Suprapubic skin (tissue), 4 donors: ENCODE measurements around the gene WWC2. TPM values are rescaled to one million over a fixed set of nuclear protein-coding genes. Genes with fewer than 3 reads are reported as not detected.

Experiments
- DNase-seq, 2 donors: peaks; one replicate each; pipeline ENCODE4 v3.0.0-alpha.2; 2019; ENCODE audit warnings: low spot score in 2 of 2
- H3K27ac ChIP-seq: fragments of 200-600 bp; sonication (generic); one replicate; pipeline ENCODE4 v1.5.1; 2019
- H3K27me3 ChIP-seq: fragments of 200-600 bp; sonication (generic); one replicate; pipeline ENCODE4 v1.5.1; 2019
- H3K36me3 ChIP-seq: fragments of 200-600 bp; sonication (generic); one replicate; pipeline ENCODE4 v1.5.1; 2019
- H3K4me1 ChIP-seq: fragments of 200-600 bp; sonication (generic); one replicate; pipeline ENCODE4 v1.5.1; 2019
- H3K4me3 ChIP-seq: fragments of 200-600 bp; sonication (generic); one replicate; pipeline ENCODE4 v1.5.1; 2019; ENCODE audit warnings: mild to moderate bottlenecking
- H3K9me3 ChIP-seq: fragments of 200-600 bp; sonication (generic); one replicate; pipeline ENCODE4 v1.5.1; 2019
- CTCF ChIP-seq, 2 donors: fragments of 200-600 bp in 1 of 2; fragments of 450-650 bp in 1 of 2; sonication (generic) in 1 of 2; IDR thresholded peaks; one replicate each; pipeline ENCODE4 v1.5.1; 2016 to 2019; ENCODE audit warnings: antibody characterized with exemption in 2 of 2, mild to moderate bottlenecking in 1 of 2, moderate library complexity in 1 of 2
- EP300 ChIP-seq: sonication (generic); formaldehyde crosslinking; IDR thresholded peaks from one replicate; pipeline ENCODE4 v1.6.1; 2017; ENCODE audit warnings: antibody characterized with exemption
- POLR2A ChIP-seq, 2 donors: fragments of 450-650 bp; IDR thresholded peaks; one replicate each; pipeline ENCODE4 v1.6.1; 2017; ENCODE audit warnings: antibody characterized with exemption in 2 of 2, mild to moderate bottlenecking in 2 of 2, moderate library complexity in 2 of 2
- POLR2AphosphoS5 ChIP-seq, 3 donors: sonication (generic); formaldehyde crosslinking; IDR thresholded peaks; one replicate each; pipeline ENCODE4 v1.6.1; 2017; ENCODE audit warnings: antibody characterized with exemption in 3 of 3
- WGBS: methylation state at CpG from one replicate; pipeline ENCODE4 v1.1.5; 2018; 5-methylcytosine and 5-hydroxymethylcytosine counted together
- total RNA-seq, 4 donors: library from RNA; depleted of rRNA; stranded (reverse); fragments of >200 nt; gene quantifications; one replicate each; pipeline ENCODE4 v1.1.0, GENCODE V29; 2016

WWC2 gene
- total RNA-seq, 4 donors from 2014 or later = 9.2 to 30.4 (median 15.2) TPM

GRCh38 chr4:183182873-183183725 is 84.0 kb downstream of the WWC2 start:
- H3K36me3 ChIP-seq = no peaks in the 10 kb centered on the region
- H3K4me1 ChIP-seq = no peaks in the 10 kb centered on the region
- no peak overlapping the region for H3K4me3 ChIP-seq
- WGBS = 66% methylated on average over 14 of the region's 14 CpGs
- no peak for TF ChIP-seq EP300
- no peak for TF ChIP-seq POLR2A (IDR thresholded peaks at IDR 0.05)
- TF ChIP-seq POLR2AphosphoS5 (IDR thresholded peaks at IDR 0.05) = no peak
- no peak for TF ChIP-seq CTCF (IDR thresholded peaks at IDR 0.05)
- H3K9me3 ChIP-seq = no peaks in the 10 kb centered on the region
- H3K27ac ChIP-seq = no peak overlapping the region
- DNase-seq = no peak
- H3K27me3 ChIP-seq = no peaks in the 10 kb centered on the region

- Histone ChIP-seq H3K9me3 (no peaks in the 10 kb centered on the region), H3K27me3 (no peaks in the 10 kb centered on the region), H3K27ac (no peak overlapping the region), H3K4me1 (no peaks in the 10 kb centered on the region), H3K36me3 (no peaks in the 10 kb centered on the region), H3K4me3 (no peak overlapping the region)
- no peak for DNase-seq
- TF ChIP-seq POLR2A (IDR thresholded peaks at IDR 0.05) (no peak), CTCF (IDR thresholded peaks at IDR 0.05) (no peak), EP300 (no peak), POLR2AphosphoS5 (IDR thresholded peaks at IDR 0.05) (no peak)
- WGBS = 94% methylated on average over 4 of the region's 4 CpGs
These were observed 85.0 kb downstream of the WWC2 start for GRCh38 chr4:183183906-183184535.

DNA sequence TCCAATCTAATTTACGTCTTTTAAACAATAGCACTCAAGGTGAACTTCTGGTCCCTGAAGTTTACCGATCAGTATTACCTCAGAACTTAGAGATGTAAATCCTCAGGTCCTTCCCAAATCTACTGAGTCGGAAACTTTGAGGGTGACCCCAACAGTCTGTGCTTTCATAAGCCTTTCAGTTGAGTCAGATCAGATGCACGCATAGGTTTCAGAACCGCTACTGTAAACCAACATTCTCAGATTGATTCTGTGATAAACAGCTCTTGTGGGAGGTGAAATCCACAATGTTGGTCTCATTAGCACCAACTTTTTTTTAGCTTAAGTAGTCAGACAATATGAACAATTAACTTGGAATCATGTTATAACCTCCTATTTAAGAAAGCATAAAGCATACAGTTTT is 86.0 kb downstream of the WWC2 start:
- Histone ChIP-seq H3K4me1 (no peaks in the 10 kb centered on the region), H3K4me3 (no peak overlapping the region), H3K9me3 (no peaks in the 10 kb centered on the region), H3K27ac (no peak overlapping the region), H3K27me3 (no peaks in the 10 kb centered on the region), H3K36me3 (no peaks in the 10 kb centered on the region)
- DNase-seq = no peak
- TF ChIP-seq POLR2A (IDR thresholded peaks at IDR 0.05) (no peak), CTCF (IDR thresholded peaks at IDR 0.05) (no peak), POLR2AphosphoS5 (IDR thresholded peaks at IDR 0.05) (no peak), EP300 (no peak)
- 89% methylated on average over 5 of the region's 5 CpGs for WGBS

DNA sequence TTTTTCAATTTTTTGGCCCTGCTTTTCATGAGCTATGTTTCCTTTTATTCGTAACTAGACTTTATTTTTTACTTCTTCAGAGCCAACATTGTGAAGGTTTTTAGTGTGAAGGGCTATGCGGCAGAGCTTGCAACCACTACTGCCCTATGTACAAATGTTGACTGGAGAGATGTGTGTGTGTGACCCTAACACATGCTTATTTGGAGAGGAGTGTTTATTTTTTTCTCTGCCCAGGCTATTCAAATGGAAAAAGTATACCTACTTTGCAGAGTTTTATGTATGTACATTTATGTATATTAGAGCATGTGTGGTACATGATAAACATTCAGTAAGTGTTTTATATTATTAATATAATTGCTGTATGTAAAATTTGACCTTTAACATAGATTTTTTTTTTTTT is 86.5 kb downstream of the WWC2 start:
- H3K36me3 ChIP-seq = no peaks in the 10 kb centered on the region
- 89% methylated on average over 2 of the region's 2 CpGs for WGBS
- H3K27me3 ChIP-seq = no peaks in the 10 kb centered on the region
- no peak overlapping the region for H3K4me3 ChIP-seq
- no peaks in the 10 kb centered on the region for H3K9me3 ChIP-seq
- no peaks in the 10 kb centered on the region for H3K4me1 ChIP-seq
- no peak for DNase-seq
- H3K27ac ChIP-seq = no peak overlapping the region
- TF ChIP-seq EP300 = no peak
- no peak for TF ChIP-seq CTCF (IDR thresholded peaks at IDR 0.05)

- DNase-seq = no peak
- TF ChIP-seq EP300 (no peak), POLR2A (IDR thresholded peaks at IDR 0.05) (no peak), CTCF (IDR thresholded peaks at IDR 0.05) (no peak), POLR2AphosphoS5 (IDR thresholded peaks at IDR 0.05) (no peak)
- no peaks in the 10 kb centered on the region for H3K9me3 ChIP-seq
- 93% methylated on average over 4 of the region's 4 CpGs for WGBS
- no peak overlapping the region for H3K4me3 ChIP-seq
- no peaks in the 10 kb centered on the region for H3K4me1 ChIP-seq
- H3K36me3 ChIP-seq = no peaks in the 10 kb centered on the region
- no peaks in the 10 kb centered on the region for H3K27me3 ChIP-seq
- no peak overlapping the region for H3K27ac ChIP-seq
These were observed 87.8 kb downstream of the WWC2 start for GRCh38 chr4:183186813-183187212.
